ENCODE data around the gene TDP1.

The TDP1 gene

DNA sequence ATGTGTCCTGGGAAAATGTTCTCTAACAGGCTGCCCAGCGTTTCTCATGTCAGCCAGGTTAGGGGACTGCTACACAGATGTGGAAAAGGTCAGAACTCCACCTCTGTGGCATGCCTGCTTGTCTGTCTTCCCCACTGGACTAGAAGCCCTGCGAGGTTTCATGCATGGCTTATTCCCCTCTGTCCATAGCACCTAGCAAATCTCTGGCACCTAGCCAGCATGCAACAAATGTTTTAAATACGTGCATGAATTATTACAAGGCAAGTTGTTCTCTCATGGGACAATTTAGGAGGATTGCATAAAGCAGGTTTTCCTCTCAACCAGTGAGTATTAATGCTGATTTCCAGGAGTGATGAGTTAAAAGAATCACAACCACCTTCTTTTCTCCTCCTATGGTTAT is 84.7 kb downstream of the TDP1 start:
- H3K4me3 ChIP-seq (ENCODE audit: low read depth, low read length): no peak overlapping the region
- TF ChIP-seq, protein P1, sequence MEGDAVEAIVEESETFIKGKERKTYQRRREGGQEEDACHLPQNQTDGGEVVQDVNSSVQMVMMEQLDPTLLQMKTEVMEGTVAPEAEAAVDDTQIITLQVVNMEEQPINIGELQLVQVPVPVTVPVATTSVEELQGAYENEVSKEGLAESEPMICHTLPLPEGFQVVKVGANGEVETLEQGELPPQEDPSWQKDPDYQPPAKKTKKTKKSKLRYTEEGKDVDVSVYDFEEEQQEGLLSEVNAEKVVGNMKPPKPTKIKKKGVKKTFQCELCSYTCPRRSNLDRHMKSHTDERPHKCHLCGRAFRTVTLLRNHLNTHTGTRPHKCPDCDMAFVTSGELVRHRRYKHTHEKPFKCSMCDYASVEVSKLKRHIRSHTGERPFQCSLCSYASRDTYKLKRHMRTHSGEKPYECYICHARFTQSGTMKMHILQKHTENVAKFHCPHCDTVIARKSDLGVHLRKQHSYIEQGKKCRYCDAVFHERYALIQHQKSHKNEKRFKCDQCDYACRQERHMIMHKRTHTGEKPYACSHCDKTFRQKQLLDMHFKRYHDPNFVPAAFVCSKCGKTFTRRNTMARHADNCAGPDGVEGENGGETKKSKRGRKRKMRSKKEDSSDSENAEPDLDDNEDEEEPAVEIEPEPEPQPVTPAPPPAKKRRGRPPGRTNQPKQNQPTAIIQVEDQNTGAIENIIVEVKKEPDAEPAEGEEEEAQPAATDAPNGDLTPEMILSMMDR (IDR thresholded peaks at IDR 0.05; ENCODE audit: low read depth, low read length, missing control alignments): no peak
- no peak for DNase-seq (ENCODE audit: low read depth)

GRCh38 chr14:90042496-90043252 is 86.9 kb downstream of the TDP1 start:
- DNase-seq (ENCODE audit: low read depth): no peak
- TF ChIP-seq, protein P1 (IDR thresholded peaks at IDR 0.05; ENCODE audit: low read depth, low read length, missing control alignments): no peak
- no peak overlapping the region for H3K4me3 ChIP-seq (ENCODE audit: low read depth, low read length)

- H3K4me3 ChIP-seq (ENCODE audit: low read depth, low read length): no peak overlapping the region
- DNase-seq (ENCODE audit: low read depth): no peak
- TF ChIP-seq, protein P1 (IDR thresholded peaks at IDR 0.05; ENCODE audit: low read depth, low read length, missing control alignments): no peak
These were observed 89.9 kb downstream of the TDP1 start for GRCh38 chr14:90045616-90046015.

DNA sequence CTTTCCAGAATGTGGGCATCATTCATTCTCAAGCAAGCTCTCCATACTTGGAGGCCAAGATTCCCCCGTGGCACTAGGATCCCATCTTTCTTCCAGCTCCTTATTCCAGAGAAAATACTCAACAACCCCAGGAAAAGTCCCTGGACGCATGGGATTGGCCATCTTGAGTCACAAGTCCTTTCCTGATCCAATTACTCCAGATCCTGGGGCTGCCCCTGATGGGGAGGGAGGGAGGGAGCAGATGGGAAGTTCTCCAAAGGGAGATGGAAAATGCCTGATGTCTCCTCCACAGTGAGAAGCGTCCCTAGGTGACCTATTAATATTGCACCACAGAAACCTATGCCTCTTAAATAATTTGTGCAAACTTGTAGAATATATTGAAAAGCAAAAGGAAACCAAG is 93.7 kb downstream of the TDP1 start:
- no peak for DNase-seq (ENCODE audit: low read depth)
- no peak overlapping the region for H3K4me3 ChIP-seq (ENCODE audit: low read depth, low read length)
- TF ChIP-seq, protein P1 (IDR thresholded peaks at IDR 0.05; ENCODE audit: low read depth, low read length, missing control alignments): no peak

- DNase-seq (ENCODE audit: low read depth): no peak
- H3K4me3 ChIP-seq (ENCODE audit: low read depth, low read length): no peak overlapping the region
- TF ChIP-seq, protein P1 (IDR thresholded peaks at IDR 0.05; ENCODE audit: low read depth, low read length, missing control alignments): no peak
These were observed 94.5 kb downstream of the TDP1 start for GRCh38 chr14:90050271-90050670.

DNA sequence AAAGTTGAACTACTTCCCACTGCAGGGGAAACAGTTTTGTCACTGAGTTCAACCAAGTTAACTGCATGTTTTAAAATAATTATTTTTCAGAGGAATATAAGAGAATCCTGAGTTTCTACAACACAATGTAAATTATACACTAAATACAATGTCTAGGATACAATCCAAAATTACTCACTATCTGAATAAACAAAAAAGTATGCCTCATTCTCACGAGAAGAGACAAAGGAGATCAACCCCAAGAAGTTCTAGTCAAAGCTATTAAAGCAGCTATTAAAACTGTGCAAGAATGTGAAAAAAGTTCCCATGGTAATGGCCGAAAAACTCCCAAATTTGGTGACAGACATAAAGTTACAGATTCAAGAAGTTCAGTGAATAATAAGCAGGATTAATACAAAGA is 97.3 kb downstream of the TDP1 start:
- H3K4me3 ChIP-seq (ENCODE audit: low read depth, low read length): no peak overlapping the region
- TF ChIP-seq, protein P1 (IDR thresholded peaks at IDR 0.05; ENCODE audit: low read depth, low read length, missing control alignments): no peak
- DNase-seq (ENCODE audit: low read depth): no peak

GRCh38 chr14:90054803-90055202 is 99.1 kb downstream of the TDP1 start:
- H3K4me3 ChIP-seq (ENCODE audit: low read depth, low read length): no peak overlapping the region
- TF ChIP-seq, protein P1 (IDR thresholded peaks at IDR 0.05; ENCODE audit: low read depth, low read length, missing control alignments): no peak
- no peak for DNase-seq (ENCODE audit: low read depth)

Data from GM12864 (cell line).